ENCODE measurements around the gene SHC3.

The SHC3 gene

GRCh38 chr9:89153232-89154017 is 25.2 kb downstream of the SHC3 start:
- no peak for DNase-seq

- no peak for DNase-seq
Observed at GRCh38 chr9:89149726-89150125, 28.9 kb downstream of the SHC3 start.

GRCh38 chr9:89145097-89145496 is 33.5 kb downstream of the SHC3 start:
- no peak for DNase-seq

- DNase-seq: no peak
Observed at GRCh38 chr9:89144238-89144637, 34.4 kb downstream of the SHC3 start.

GRCh38 chr9:89143266-89143665 is 35.4 kb downstream of the SHC3 start:
- no peak for DNase-seq

- no peak for DNase-seq
Observed at GRCh38 chr9:89139455-89139854, 39.2 kb downstream of the SHC3 start.

GRCh38 chr9:89138463-89139390 is 39.9 kb downstream of the SHC3 start:
- DNase-seq: no peak

GRCh38 chr9:89137542-89138462 is 40.8 kb downstream of the SHC3 start:
- no peak for DNase-seq

GRCh38 chr9:89135591-89136166 is 42.9 kb downstream of the SHC3 start:
- DNase-seq: no peak

- no peak for DNase-seq
Observed at GRCh38 chr9:89134709-89135108, 43.9 kb downstream of the SHC3 start.

GRCh38 chr9:89122949-89123348 is 55.7 kb downstream of the SHC3 start:
- DNase-seq: no peak

- DNase-seq: no peak
Observed at GRCh38 chr9:89120704-89121103, 57.9 kb downstream of the SHC3 start.

- DNase-seq: no peak
Observed at GRCh38 chr9:89116805-89117192, 61.8 kb downstream of the SHC3 start.

- no peak for DNase-seq
Observed at GRCh38 chr9:89116064-89116804, 62.4 kb downstream of the SHC3 start.

GRCh38 chr9:89115426-89115825 is 63.2 kb downstream of the SHC3 start:
- DNase-seq: no peak

- DNase-seq: no peak
Observed at GRCh38 chr9:89114741-89115140, 63.9 kb downstream of the SHC3 start.

GRCh38 chr9:89113851-89114250 is 64.8 kb downstream of the SHC3 start:
- no peak for DNase-seq

- DNase-seq: no peak
Observed at GRCh38 chr9:89112243-89112642, 66.4 kb downstream of the SHC3 start.

- DNase-seq: no peak
Observed at GRCh38 chr9:89109666-89110065, 69.0 kb downstream of the SHC3 start.

GRCh38 chr9:89107406-89107805 is 71.2 kb downstream of the SHC3 start:
- DNase-seq: no peak

GRCh38 chr9:89106224-89106851 is 72.3 kb downstream of the SHC3 start:
- no peak for DNase-seq

Data from NCI-H748 treated with DMSO at 0.1 percent for 48 hours (cell line).